NCI-H2196 treated with DMSO at 0.1 percent for 48 hours (cell line): ENCODE measurements around the gene GGTLC3.
"Not testable (repeated sequence)": the region's sequence is repeated elsewhere in the genome, so short reads cannot be mapped to it uniquely, and the experiment has no call there.

Source experiments
- DNase-seq: peaks from one replicate; lab custom pipeline; 2025; ENCODE audit not compliant: unreplicated experiment; lab: John Stamatoyannopoulos, UW

The GGTLC3 gene

GRCh38 chr22:18522762-18523161 is 4.8 kb upstream of the GGTLC3 start:
- DNase-seq = not testable (repeated sequence)

GRCh38 chr22:18513454-18513853 is 4.5 kb downstream of the GGTLC3 start:
- not testable (repeated sequence) for DNase-seq

GRCh38 chr22:18512378-18512777 is 5.6 kb downstream of the GGTLC3 start:
- DNase-seq = not testable (repeated sequence)

GRCh38 chr22:18511327-18511726 is 6.6 kb downstream of the GGTLC3 start:
- DNase-seq = not testable (repeated sequence)

DNA sequence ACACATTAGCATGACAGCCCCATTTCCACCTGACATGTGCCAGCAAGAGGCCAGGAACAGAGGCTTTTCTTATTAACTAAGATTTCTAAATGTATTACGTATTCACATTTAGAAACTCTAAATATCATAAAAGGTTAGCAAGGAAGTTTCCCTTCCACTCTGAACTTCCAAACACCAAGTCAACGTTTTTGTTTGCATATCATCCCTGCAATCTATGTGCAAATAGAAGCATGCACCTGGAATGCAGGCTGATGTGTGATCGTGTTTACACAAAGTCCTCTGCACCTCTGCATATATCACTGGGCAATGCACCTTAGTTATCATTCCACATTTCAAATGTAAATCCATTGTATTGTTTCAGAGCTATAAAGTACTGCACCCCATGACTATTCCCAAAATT is 21.7 kb downstream of the GGTLC3 start:
- not testable (repeated sequence) for DNase-seq
